Activated CD8-positive, alpha-beta memory T cell treated with anti-CD3 and anti-CD28 coated beads, Interleukin-2, amount 50 U/mL, for 4 hours (primary cell): ENCODE measurements around the gene KIF5A.

Source experiments
- DNase-seq: peaks from one replicate; pipeline ENCODE4 v3.0.0-alpha.2; 2020

Gene KIF5A

GRCh38 chr12:57535764-57536596 is 13.9 kb upstream of the KIF5A start:
- no peak for DNase-seq

DNA sequence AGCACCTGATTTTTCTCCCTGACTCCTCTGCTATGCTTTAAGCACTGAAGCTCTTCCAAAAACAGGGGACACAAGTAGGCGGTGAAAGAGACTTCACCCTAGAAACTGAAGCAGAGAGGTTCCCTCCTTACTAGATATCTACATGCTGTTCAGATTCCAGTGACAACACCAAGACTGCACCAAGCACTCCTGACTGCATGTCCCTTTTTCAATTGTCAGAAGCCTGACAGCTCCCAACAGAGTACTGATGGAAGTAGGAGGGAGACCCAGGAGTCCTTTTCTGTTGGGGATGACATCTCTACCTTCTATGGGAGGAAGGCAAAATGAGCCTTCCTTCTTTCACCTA is 13.3 kb upstream of the KIF5A start:
- DNase-seq: no peak

- no peak for DNase-seq
Observed at GRCh38 chr12:57539134-57539768, 10.6 kb upstream of the KIF5A start.

GRCh38 chr12:57541001-57541400 is 8.8 kb upstream of the KIF5A start:
- DNase-seq: no peak

DNA sequence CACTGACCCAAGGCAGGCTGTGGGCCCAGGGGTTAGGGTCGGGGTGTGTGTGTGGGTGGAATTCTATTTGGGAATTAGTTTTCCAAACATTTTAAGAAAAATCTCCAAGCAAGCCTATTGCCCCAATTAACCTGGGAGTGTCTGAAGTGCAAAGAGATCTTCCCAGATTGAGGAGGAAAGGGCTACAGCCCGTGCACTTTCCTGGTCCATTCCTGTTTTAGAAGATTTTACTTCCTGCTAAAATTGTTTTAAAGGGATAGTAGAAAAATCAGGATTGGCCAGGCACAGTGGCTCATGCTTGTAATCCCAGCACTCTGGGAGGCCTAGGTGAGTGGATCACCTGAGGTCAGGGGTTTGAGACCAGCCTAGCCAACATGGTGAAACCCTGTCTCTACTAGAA is 8.1 kb upstream of the KIF5A start:
- DNase-seq: no peak

- no peak for DNase-seq
Observed at GRCh38 chr12:57543581-57543980, 6.3 kb upstream of the KIF5A start.

GRCh38 chr12:57545809-57546437 is 3.9 kb upstream of the KIF5A start:
- no peak for DNase-seq

GRCh38 chr12:57546438-57547287 is 3.2 kb upstream of the KIF5A start, which contains the start of gene DCTN2:
TSS of gene DCTN2 (minus strand) at chr12:57547192. CDS start at chr12:57547063, 129 bp downstream.
- peak; percentile 91 for DNase-seq

DNA sequence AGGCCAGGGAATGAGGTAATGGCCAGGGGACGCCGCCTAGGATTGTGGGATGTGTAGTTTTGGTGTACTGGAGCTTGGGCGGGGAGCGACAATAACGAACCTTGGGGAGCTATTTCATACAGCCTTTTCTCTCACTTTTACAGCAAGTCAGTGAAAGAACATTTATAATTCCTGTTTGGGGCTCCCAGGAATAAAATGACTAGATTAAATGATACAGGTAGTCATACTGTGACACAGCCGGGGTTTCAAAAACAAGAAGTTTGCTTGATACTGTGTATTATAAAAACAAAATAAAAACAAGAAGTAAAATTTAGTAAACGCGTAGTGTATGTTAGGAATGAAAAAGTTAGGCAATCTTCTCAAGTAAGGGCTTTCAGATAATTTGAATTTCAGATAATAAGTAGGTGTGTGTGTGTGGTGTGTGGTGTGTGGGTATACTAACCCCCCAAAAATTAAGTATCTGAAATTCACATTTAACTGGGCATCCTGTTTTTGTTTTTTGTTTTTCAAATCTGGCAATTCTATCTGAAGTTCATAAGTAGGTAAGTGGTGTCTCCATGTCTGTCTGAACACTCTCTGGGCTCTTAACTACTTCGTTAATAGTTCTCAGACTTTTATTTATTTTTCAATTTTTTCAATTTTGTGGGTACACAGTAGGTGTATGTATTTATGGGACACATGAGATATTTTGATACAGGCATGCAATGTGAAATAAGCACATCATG is 2.4 kb upstream of the KIF5A start:
- DNase-seq: no peak

DNA sequence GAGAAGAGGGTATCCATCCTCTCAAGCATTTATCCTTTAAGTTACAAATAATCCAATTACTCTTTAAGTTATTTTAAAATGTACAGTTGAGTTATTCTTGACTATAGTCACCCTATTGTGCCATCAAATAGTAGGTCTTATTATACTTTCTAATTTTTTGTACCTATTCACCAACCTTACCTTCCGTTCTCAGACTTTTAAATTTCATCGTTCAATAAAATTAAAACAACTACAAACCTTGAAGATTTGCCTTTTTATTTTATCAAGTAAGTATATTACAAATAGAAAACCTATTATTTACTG is 1.9 kb upstream of the KIF5A start:
- DNase-seq: no peak

GRCh38 chr12:57548488-57548887 is 1.4 kb upstream of the KIF5A start:
- DNase-seq: no peak

- DNase-seq: no peak
Observed at GRCh38 chr12:57549203-57549908, 488 bp upstream of the KIF5A start.

DNA sequence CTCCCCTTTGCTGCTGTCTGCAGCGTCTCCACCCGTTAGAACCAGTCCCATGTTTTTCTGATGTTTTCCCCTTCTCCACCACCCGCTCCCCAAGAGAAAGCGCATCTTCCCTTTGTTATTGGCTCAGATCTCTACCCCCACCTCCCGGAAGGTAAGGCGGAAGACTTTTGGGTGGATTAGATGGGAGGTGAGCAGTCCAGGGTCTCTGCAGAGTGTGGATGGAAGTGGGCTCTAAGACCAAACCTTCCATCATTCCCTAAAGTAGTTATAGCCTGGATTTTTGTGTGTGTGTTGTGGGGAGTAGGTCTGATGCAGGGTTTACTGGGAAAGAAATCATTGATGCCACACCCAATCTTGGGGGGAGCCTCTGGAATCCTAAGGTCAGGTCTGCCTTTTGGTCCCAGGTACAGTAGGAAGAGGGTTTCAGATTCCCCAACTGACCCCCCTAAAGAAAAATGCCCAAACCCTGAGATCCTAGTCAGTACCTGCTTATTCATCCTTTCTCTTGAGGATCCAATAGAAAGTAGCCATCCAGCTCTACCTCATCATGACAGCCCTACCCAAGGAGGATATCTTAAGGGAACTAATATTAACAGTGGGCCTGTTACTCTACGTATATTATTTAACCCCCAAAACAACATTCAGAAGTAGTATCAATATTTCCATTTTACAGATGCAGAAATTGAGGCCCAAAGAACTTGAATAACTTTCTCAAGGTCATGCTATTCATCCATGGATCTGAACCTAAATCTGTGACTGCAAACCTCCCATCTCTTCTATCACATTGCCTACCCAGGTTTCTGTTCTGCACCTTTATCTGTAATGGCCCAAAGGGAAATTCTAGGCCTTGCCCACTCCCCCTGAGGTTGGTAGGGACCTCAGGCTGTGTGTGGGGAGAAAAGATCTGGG is 1.1 kb downstream of the KIF5A start:
- no peak for DNase-seq

- DNase-seq: no peak
Observed at GRCh38 chr12:57551637-57552305, 1.9 kb downstream of the KIF5A start.

DNA sequence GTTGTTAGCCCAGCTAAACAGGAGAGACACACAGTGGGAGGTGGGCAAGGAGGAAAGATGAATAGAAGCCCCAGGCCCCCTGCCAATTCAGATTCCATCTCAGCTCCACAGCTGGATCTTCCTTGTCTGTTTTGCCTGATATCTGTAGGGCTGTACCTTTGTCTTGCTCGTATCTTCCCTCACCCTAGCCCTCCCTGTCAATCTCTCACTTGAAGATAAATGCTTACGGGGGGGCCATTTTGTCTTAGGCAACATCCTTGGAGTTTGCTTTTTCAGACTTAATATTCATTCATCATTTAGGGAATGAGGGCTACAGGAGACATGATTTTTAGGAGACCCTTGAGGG is 2.4 kb downstream of the KIF5A start:
- DNase-seq: no peak

- DNase-seq: no peak
Observed at GRCh38 chr12:57552835-57553313, 3.0 kb downstream of the KIF5A start.

- no peak for DNase-seq
Observed at GRCh38 chr12:57553343-57554202, 3.7 kb downstream of the KIF5A start.

- no peak for DNase-seq
Observed at GRCh38 chr12:57554453-57554852, 4.6 kb downstream of the KIF5A start.

- no peak for DNase-seq
Observed at GRCh38 chr12:57554897-57555296, 5.1 kb downstream of the KIF5A start.
